Astrocyte (in vitro differentiated cells and primary cell): ENCODE results near the gene HSPG2. TPM values are rescaled to one million over a fixed set of nuclear protein-coding genes. Genes with fewer than 3 reads are reported as not detected.

Experiments used
- DNase-seq: peaks from one replicate; pipeline ENCODE4 v3.0.0-alpha.2; 2010; ENCODE audit warnings: low read depth
- FAIRE-seq: peaks from 2 replicates; lab custom pipeline; 2011; peaks lifted over from hg19 to GRCh38; lab: Jason Lieb, UNC
- H2AFZ ChIP-seq: 2 replicates; pipeline ENCODE4 v1.6.0; 2012; ENCODE audit warnings: low read depth, low read length, inconsistent platforms
- H3K27ac ChIP-seq: 2 replicates; pipeline ENCODE4 v1.5.1; 2011; ENCODE audit warnings: low read depth, low read length, inconsistent platforms
- H3K27me3 ChIP-seq: 2 replicates; pipeline ENCODE4 v1.6.0; 2011; ENCODE audit warnings: low read length, inconsistent platforms; ENCODE audit not compliant: insufficient read depth
- H3K36me3 ChIP-seq: 2 replicates; pipeline ENCODE4 v1.5.1; 2011; ENCODE audit warnings: low read length, inconsistent platforms; ENCODE audit not compliant: insufficient read depth
- H3K4me1 ChIP-seq: 2 replicates; pipeline ENCODE4 v1.5.1; 2011; ENCODE audit warnings: low read length, inconsistent platforms; ENCODE audit not compliant: insufficient read depth
- H3K4me2 ChIP-seq: 2 replicates; pipeline ENCODE4 v1.6.0; 2012; ENCODE audit warnings: low read length, inconsistent platforms
- H3K4me3 ChIP-seq: 2 replicates; pipeline ENCODE4 v1.5.1; 2011; ENCODE audit warnings: low read depth, mild to moderate bottlenecking, low read length, inconsistent platforms; ENCODE audit not compliant: insufficient read depth
- H3K79me2 ChIP-seq: 2 replicates; pipeline ENCODE4 v1.6.0; 2012; ENCODE audit warnings: mild to moderate bottlenecking, low read length, inconsistent platforms; ENCODE audit not compliant: insufficient read depth
- H3K9ac ChIP-seq: 2 replicates; pipeline ENCODE4 v1.6.0; 2012; ENCODE audit warnings: mild to moderate bottlenecking, low read length, inconsistent platforms
- H3K9me3 ChIP-seq: 2 replicates; pipeline ENCODE4 v1.5.1; 2012; ENCODE audit warnings: low read depth, mild to moderate bottlenecking, low read length, inconsistent platforms; ENCODE audit not compliant: insufficient read depth
- H4K20me1 ChIP-seq: 2 replicates; pipeline ENCODE4 v1.6.0; 2012; ENCODE audit warnings: low read length, inconsistent platforms; ENCODE audit not compliant: insufficient read depth
- H3K27ac Mint-ChIP-seq: one replicate; pipeline ENCODE4 v1.8.0; 2021; ENCODE audit warnings: mild to moderate bottlenecking, mixed read lengths; ENCODE audit not compliant: unreplicated experiment
- H3K27me3 Mint-ChIP-seq: one replicate; pipeline ENCODE4 v1.8.0; 2021; ENCODE audit warnings: low read depth, mixed read lengths; ENCODE audit not compliant: unreplicated experiment
- H3K36me3 Mint-ChIP-seq: one replicate; pipeline ENCODE4 v1.8.0; 2021; ENCODE audit warnings: low read depth, mixed read lengths; ENCODE audit not compliant: unreplicated experiment
- H3K4me1 Mint-ChIP-seq: one replicate; pipeline ENCODE4 v1.8.0; 2021; ENCODE audit warnings: low read depth, mixed read lengths; ENCODE audit not compliant: unreplicated experiment
- H3K4me3 Mint-ChIP-seq: one replicate; pipeline ENCODE4 v1.8.0; 2021; ENCODE audit warnings: mild to moderate bottlenecking, moderate library complexity, mixed read lengths; ENCODE audit not compliant: unreplicated experiment
- H3K9me3 Mint-ChIP-seq: one replicate; pipeline ENCODE4 v1.8.0; 2021; ENCODE audit warnings: mild to moderate bottlenecking, mixed read lengths; ENCODE audit not compliant: unreplicated experiment
- EZH2 ChIP-seq: IDR thresholded peaks from 2 replicates; pipeline ENCODE4 v1.6.1; 2012; ENCODE audit warnings: mild to moderate bottlenecking, low read length, inconsistent platforms; ENCODE audit not compliant: insufficient read depth
- total RNA-seq: library from RNA; stranded (reverse); gene quantifications from 2 replicates; pipeline ENCODE4 v1.2.1, GENCODE V29; 2021
- TF ChIP-seq, protein P1 (sequence below): IDR thresholded peaks from 2 replicates; pipeline ENCODE4 v1.5.1; 2011; ENCODE audit warnings: low read depth, mild to moderate bottlenecking, inconsistent platforms, low read length, moderate library complexity; ENCODE audit not compliant: insufficient read depth

HSPG2 gene
- total RNA-seq, 1 donor from 2014 or later, result 249 TPM

DNA sequence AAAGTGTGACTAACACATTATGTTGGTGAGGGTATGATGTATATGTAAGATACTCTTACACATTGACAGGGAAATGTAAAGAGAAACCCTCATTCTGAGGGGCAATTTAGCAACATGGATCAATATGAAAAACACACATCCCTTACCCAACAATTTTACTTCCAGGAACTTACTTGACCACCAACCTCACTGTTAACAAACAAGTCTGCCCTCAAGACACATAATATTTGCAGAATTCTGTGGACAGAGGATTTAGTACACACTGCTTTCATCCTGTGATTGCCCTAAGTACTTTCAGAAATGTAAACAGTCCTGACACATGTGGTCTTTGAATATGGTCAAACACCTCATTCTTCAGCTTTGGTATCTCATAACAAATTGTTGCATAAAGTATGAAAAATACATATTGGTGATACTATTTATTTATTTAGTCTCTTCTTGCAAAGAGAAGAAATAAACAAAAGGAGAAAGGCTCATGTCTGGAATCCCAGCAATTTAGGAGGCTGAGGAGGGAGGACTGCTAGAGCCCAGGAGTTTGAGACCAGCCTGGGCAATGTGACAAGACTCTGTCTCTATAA, 161.0 kb downstream of the HSPG2 start:
- no peak overlapping the region for H3K9ac ChIP-seq
- H3K79me2 ChIP-seq, result peaks cover 98% of the 10 kb centered on the region
- H4K20me1 ChIP-seq, result peaks cover 84% of the 10 kb centered on the region
- peaks cover 2% of the 10 kb centered on the region for H3K9me3 ChIP-seq
- no peak overlapping the region for H2AFZ ChIP-seq
- no peaks in the 10 kb centered on the region for H3K27me3 Mint-ChIP-seq
- TF ChIP-seq EZH2, result no peak
- TF ChIP-seq, protein P1, sequence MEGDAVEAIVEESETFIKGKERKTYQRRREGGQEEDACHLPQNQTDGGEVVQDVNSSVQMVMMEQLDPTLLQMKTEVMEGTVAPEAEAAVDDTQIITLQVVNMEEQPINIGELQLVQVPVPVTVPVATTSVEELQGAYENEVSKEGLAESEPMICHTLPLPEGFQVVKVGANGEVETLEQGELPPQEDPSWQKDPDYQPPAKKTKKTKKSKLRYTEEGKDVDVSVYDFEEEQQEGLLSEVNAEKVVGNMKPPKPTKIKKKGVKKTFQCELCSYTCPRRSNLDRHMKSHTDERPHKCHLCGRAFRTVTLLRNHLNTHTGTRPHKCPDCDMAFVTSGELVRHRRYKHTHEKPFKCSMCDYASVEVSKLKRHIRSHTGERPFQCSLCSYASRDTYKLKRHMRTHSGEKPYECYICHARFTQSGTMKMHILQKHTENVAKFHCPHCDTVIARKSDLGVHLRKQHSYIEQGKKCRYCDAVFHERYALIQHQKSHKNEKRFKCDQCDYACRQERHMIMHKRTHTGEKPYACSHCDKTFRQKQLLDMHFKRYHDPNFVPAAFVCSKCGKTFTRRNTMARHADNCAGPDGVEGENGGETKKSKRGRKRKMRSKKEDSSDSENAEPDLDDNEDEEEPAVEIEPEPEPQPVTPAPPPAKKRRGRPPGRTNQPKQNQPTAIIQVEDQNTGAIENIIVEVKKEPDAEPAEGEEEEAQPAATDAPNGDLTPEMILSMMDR, result no peak
- H3K36me3 ChIP-seq, result no peaks in the 10 kb centered on the region
- no peaks in the 10 kb centered on the region for H3K9me3 Mint-ChIP-seq
- H3K4me3 Mint-ChIP-seq, result no peak overlapping the region
- H3K4me2 ChIP-seq, result no peak overlapping the region
- H3K36me3 Mint-ChIP-seq, result no peaks in the 10 kb centered on the region
- H3K27ac Mint-ChIP-seq, result no peak overlapping the region
- H3K27me3 ChIP-seq, result no peaks in the 10 kb centered on the region
- no peaks in the 10 kb centered on the region for H3K4me1 ChIP-seq
- no peak overlapping the region for H3K27ac ChIP-seq
- FAIRE-seq, result no peak
- no peak overlapping the region for H3K4me3 ChIP-seq
- peak; percentile 13 for DNase-seq
- peaks cover 13% of the 10 kb centered on the region for H3K4me1 Mint-ChIP-seq

DNA sequence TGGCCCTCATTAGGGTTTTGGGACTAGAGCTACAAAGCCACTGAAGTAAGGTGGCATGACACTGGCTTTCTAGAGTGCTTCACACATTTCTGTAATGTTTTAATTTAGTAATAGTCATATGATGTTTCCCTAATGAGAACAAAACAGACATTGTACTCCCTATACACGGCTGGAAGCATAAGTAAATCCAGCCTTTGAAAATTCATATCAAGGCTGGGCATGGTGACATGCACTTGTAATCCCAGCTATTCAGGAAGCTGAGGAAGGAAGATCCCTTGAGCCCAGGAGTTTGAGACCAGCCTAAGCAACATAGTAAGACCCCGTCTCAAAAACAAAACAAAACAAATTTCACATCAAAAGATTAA, 161.6 kb downstream of the HSPG2 start:
- no peaks in the 10 kb centered on the region for H3K36me3 Mint-ChIP-seq
- H3K9ac ChIP-seq, result no peak overlapping the region
- no peak for DNase-seq
- H2AFZ ChIP-seq, result no peak overlapping the region
- no peaks in the 10 kb centered on the region for H3K27me3 Mint-ChIP-seq
- peaks cover 13% of the 10 kb centered on the region for H3K4me1 Mint-ChIP-seq
- no peak overlapping the region for H3K27ac Mint-ChIP-seq
- H3K4me3 Mint-ChIP-seq, result no peak overlapping the region
- no peaks in the 10 kb centered on the region for H3K9me3 Mint-ChIP-seq
- no peak overlapping the region for H3K4me3 ChIP-seq
- peaks cover 87% of the 10 kb centered on the region for H4K20me1 ChIP-seq
- peaks cover 98% of the 10 kb centered on the region for H3K79me2 ChIP-seq
- H3K4me1 ChIP-seq, result no peaks in the 10 kb centered on the region
- H3K36me3 ChIP-seq, result no peaks in the 10 kb centered on the region
- FAIRE-seq, result no peak
- no peak overlapping the region for H3K27ac ChIP-seq
- TF ChIP-seq, protein P1, result no peak
- no peak for TF ChIP-seq EZH2
- no peaks in the 10 kb centered on the region for H3K27me3 ChIP-seq
- H3K4me2 ChIP-seq, result no peak overlapping the region
- H3K9me3 ChIP-seq, result peaks cover 2% of the 10 kb centered on the region

DNA sequence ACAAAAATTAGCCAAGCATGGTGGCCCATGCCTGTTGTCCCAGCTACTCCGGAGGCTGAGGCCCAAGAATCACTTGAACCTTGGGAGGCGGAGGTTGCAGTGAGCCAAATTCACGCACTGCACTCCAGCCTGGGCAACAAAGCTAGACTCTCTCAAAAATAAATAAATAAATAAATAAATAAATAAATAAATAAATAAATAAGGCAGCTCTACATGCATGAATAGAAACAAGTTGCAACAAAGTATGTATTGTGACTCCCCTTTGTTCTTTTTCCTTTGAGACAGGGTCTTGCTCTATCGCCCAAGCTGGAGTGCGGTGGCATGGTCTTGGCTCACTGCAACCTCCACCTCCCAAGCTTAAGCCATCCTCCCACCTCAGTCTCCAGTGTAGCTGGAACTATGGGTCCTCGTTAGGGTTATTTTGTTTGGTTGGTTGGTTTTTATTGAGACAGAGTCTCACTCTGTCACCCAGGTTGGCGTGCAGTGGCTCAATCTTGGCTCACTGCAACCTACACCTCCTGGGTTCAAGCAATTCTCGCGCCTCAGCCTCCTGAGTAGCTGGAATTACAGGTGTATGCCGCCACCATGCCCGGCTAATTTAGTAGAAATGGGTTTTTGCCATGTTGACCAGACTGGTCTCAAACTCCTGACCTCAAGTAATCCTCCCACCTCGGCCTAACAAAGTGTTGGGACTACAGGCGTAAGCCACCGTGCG, 162.1 kb downstream of the HSPG2 start:
- TF ChIP-seq, protein P1, result no peak
- no peak for TF ChIP-seq EZH2
- H3K4me2 ChIP-seq, result no peak overlapping the region
- Mint-ChIP-seq H3K4me1 (peaks cover 8% of the 10 kb centered on the region), H3K9me3 (no peaks in the 10 kb centered on the region), H3K27me3 (no peaks in the 10 kb centered on the region), H3K4me3 (no peak overlapping the region), H3K36me3 (no peaks in the 10 kb centered on the region), H3K27ac (no peak overlapping the region)
- no peaks in the 10 kb centered on the region for H3K4me1 ChIP-seq
- H3K36me3 ChIP-seq, result no peaks in the 10 kb centered on the region
- no peak overlapping the region for H3K27ac ChIP-seq
- FAIRE-seq, result no peak
- H3K27me3 ChIP-seq, result no peaks in the 10 kb centered on the region
- no peak overlapping the region for H2AFZ ChIP-seq
- peaks cover 2% of the 10 kb centered on the region for H3K9me3 ChIP-seq
- H4K20me1 ChIP-seq, result peaks cover 86% of the 10 kb centered on the region
- peaks cover 98% of the 10 kb centered on the region for H3K79me2 ChIP-seq
- H3K9ac ChIP-seq, result no peak overlapping the region
- no peak overlapping the region for H3K4me3 ChIP-seq
- DNase-seq, result no peak
